HFF-Myc (cell line): Measurements from ENCODE around the gene OLIG1.
A peak's percentile ranks its signal among the peaks of the same experiment; 100 is the strongest.

Experiments used
- DNase-seq: peaks from one replicate; pipeline ENCODE4 v3.0.0-alpha.2; 2011; ENCODE audit warnings: low read depth; ENCODE audit errors: extremely low read depth
- H3K4me3 ChIP-seq: replicated peaks from 2 replicates; pipeline ENCODE4 v1.5.1; 2011; ENCODE audit warnings: low read depth, mild to moderate bottlenecking, control low read depth, low read length
- TF ChIP-seq, protein P1 (sequence below): IDR thresholded peaks from 2 replicates; pipeline ENCODE4 v1.5.1; 2012; ENCODE audit warnings: mild to moderate bottlenecking, low read depth, low read length, control low read depth; ENCODE audit errors: missing control alignments

OLIG1 gene

DNA sequence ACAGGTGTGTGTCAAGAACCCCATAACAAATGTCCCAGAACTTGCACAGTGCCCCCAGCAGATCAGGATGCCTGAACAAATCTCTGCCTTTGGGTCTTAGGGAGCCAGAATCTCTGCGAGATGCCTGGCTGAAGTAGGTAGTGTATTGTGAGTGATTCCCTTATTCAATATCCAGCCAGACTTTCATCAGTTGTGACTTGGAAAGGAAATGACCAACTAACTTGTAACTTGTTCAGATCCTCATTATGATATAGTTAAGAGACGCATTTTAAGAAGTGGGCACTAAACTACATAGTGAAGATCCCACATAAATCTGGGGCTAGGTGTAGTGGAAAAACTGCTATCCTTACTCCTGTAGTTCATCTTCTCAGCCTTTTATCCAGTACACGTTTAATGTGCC lies 32.4 kb upstream of the OLIG1 start:
- no peak for DNase-seq
- TF ChIP-seq, protein P1, sequence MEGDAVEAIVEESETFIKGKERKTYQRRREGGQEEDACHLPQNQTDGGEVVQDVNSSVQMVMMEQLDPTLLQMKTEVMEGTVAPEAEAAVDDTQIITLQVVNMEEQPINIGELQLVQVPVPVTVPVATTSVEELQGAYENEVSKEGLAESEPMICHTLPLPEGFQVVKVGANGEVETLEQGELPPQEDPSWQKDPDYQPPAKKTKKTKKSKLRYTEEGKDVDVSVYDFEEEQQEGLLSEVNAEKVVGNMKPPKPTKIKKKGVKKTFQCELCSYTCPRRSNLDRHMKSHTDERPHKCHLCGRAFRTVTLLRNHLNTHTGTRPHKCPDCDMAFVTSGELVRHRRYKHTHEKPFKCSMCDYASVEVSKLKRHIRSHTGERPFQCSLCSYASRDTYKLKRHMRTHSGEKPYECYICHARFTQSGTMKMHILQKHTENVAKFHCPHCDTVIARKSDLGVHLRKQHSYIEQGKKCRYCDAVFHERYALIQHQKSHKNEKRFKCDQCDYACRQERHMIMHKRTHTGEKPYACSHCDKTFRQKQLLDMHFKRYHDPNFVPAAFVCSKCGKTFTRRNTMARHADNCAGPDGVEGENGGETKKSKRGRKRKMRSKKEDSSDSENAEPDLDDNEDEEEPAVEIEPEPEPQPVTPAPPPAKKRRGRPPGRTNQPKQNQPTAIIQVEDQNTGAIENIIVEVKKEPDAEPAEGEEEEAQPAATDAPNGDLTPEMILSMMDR = no peak
- H3K4me3 ChIP-seq = no peak overlapping the region

DNA sequence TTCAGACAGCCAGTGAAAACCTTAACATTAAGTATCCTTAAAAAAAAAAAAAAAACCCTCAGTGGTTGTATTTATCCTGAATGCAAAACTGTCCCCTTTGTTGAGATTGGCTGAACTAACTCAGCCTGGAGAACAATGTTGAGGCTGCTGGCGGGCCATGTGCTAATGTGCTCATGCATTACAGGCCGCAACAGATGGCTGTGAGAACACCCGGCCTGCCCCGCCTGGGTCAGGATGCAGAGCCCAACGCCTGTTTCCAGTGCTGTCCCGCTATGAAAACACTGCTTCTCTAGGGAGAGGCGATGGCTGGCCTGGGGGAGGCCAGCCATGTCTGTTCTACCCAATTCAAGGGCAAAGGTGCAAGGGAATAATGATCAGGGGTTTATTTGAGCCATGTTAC lies 30.4 kb upstream of the OLIG1 start:
- TF ChIP-seq, protein P1 = no peak
- no peak overlapping the region for H3K4me3 ChIP-seq
- no peak for DNase-seq

DNA sequence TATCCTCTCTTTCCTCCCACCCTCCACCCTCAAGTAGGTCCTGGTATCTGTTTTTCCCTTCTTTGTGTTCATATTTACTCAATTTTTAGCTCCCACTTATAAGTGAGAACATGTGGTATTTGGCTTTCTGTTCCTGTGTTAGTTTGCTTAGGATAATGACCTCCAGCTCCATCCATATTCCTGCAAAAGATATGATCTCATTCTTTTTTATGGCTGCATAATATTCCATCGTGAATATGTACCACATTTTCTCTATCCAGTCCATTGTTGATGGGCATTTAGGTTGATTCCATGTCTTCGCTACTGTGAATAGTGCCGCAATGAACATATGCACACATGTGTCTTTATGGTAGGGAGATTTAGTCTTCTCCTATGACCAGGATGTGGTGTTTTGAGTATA lies 29.7 kb upstream of the OLIG1 start:
- H3K4me3 ChIP-seq = no peak overlapping the region
- no peak for DNase-seq
- TF ChIP-seq, protein P1 = no peak

DNA sequence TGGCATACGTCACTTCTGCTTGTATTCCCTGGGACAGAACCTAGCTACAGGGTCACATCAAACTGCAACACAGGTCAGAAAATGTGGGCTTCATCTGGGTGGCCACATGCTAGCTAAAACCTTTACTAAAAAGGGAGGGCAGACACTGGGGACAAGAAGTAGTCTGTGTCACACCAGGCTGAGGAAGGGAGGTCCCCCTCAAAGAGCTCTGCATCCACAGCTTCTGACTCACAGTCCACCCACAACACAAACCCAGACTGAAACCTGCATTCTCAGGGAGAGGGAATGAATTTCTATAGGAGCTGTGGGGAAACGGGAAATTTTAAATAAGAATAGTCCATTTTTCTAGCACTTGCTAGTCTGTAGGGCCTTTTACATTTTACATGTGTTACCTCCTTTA lies 28.0 kb upstream of the OLIG1 start:
- H3K4me3 ChIP-seq = no peak overlapping the region
- no peak for DNase-seq
- TF ChIP-seq, protein P1 = no peak

DNA sequence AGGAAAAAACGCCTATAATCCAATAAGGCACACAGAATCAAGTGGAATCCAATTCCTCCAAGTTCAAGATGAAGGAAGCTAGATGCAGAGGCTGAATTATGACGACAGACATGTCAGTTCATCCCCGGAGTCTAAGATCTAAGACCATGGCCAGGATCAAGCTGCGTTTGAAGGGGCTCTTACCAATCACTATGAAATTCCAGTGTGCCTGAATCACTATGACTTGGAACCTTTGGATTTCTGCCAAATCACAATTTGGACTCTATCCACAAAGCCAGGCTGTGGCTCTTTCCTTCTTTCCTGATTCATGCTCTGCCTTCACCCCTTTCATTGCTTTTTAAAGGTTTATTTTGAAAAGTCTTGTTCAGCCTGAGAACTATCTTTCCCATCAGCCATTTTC lies 27.1 kb upstream of the OLIG1 start:
- no peak overlapping the region for H3K4me3 ChIP-seq
- TF ChIP-seq, protein P1 = no peak
- peak; percentile 58 for DNase-seq

DNA sequence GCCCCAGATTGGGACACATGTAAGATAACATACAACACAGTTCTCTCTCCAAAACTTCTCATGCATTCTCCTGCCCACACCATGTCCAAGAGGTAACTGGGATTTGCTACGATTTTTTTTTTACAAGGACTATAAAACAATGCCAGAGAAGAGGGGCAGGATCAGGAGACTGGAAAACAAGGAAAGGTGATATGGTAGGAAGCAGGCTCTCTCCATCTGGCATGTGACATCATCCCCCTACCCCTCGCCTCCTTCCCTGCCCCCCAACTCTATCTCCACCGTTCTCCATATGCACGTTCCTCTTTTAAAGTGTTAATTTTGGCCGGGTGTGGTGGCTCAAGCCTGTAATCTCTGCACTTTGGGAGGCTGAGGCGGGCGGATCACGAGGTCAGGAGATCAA lies 23.5 kb upstream of the OLIG1 start:
- H3K4me3 ChIP-seq = no peak overlapping the region
- DNase-seq = no peak
- TF ChIP-seq, protein P1 = no peak

DNA sequence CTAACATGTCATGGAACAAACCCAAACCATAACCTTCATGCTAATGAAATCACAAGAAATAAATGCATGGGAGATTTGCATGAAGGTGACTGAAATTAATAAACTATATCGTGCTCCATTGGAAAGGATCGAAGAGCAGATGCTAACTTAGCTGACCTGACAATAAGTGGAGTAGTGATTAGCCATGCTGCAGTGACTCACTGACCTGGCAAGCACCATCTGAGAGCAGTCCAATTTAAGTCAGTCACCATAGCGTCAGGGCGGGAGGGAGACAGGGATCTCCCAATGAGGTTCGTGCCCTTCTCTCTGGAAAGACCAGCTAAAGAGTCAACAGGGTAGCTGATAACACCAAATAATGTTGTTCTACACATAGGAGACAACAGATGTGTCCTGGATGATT lies 22.7 kb upstream of the OLIG1 start:
- no peak for DNase-seq
- TF ChIP-seq, protein P1 = no peak
- no peak overlapping the region for H3K4me3 ChIP-seq
